ENCODE measurements around the gene LDLRAD4. TPM values are rescaled to one million over a fixed set of nuclear protein-coding genes. Genes with fewer than 3 reads are reported as not detected.

LDLRAD4 gene
- total RNA-seq, 1 donor: under 0.01 TPM

- Histone ChIP-seq H3K4me2 (ENCODE audit: insufficient read depth, low read length) (no peak overlapping the region), H3K27me3 (ENCODE audit: insufficient read depth, low read length) (peaks cover 8% of the 10 kb centered on the region), H4K20me1 (ENCODE audit: insufficient read depth, low read length) (no peaks in the 10 kb centered on the region), H3K4me3 (ENCODE audit: insufficient read depth, low read length) (no peak overlapping the region), H3K4me1 (ENCODE audit: insufficient read depth, low read length) (no peaks in the 10 kb centered on the region), H2AFZ (ENCODE audit: low read length) (no peak overlapping the region), H3K27ac (ENCODE audit: low read depth, low read length) (no peak overlapping the region), H3K9me3 (ENCODE audit: low read depth, low read length) (no peaks in the 10 kb centered on the region), H3K36me3 (ENCODE audit: insufficient read depth, low read length) (no peaks in the 10 kb centered on the region), H3K79me2 (ENCODE audit: insufficient read depth, low read length) (no peaks in the 10 kb centered on the region)
- TF ChIP-seq, protein P1, sequence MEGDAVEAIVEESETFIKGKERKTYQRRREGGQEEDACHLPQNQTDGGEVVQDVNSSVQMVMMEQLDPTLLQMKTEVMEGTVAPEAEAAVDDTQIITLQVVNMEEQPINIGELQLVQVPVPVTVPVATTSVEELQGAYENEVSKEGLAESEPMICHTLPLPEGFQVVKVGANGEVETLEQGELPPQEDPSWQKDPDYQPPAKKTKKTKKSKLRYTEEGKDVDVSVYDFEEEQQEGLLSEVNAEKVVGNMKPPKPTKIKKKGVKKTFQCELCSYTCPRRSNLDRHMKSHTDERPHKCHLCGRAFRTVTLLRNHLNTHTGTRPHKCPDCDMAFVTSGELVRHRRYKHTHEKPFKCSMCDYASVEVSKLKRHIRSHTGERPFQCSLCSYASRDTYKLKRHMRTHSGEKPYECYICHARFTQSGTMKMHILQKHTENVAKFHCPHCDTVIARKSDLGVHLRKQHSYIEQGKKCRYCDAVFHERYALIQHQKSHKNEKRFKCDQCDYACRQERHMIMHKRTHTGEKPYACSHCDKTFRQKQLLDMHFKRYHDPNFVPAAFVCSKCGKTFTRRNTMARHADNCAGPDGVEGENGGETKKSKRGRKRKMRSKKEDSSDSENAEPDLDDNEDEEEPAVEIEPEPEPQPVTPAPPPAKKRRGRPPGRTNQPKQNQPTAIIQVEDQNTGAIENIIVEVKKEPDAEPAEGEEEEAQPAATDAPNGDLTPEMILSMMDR (IDR thresholded peaks at IDR 0.05; ENCODE audit: extremely low read depth, low read depth, low read length): no peak
- peak; percentile 42 for DNase-seq (ENCODE audit: insufficient read length, low spot score, missing footprints)
Measured at GRCh38 chr18:13176847-13177246, 41.7 kb upstream of the LDLRAD4 start.

DNA sequence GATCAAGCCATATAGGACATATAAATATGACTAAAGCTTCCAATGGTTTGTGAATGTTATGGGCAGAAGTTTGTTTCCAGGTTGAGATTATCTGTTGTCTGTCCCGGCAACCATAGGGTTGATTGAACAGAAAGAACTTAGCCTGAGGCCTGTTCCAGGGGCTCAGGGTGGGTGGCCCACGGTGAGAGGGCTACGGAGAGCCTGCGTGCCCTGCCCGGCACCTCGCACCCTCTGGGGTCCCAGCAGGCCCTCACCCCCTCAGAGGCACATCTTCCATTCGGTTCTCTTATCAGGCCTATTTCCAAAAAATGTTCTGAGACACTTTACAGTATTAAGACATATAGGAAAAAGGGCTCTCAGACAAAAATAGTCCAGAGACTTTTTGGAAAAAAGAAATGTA is 40.4 kb upstream of the LDLRAD4 start:
- Histone ChIP-seq H2AFZ (ENCODE audit: low read length) (no peak overlapping the region), H3K4me2 (ENCODE audit: insufficient read depth, low read length) (no peak overlapping the region), H3K4me1 (ENCODE audit: insufficient read depth, low read length) (no peaks in the 10 kb centered on the region), H3K27ac (ENCODE audit: low read depth, low read length) (no peak overlapping the region), H3K79me2 (ENCODE audit: insufficient read depth, low read length) (no peaks in the 10 kb centered on the region), H4K20me1 (ENCODE audit: insufficient read depth, low read length) (no peaks in the 10 kb centered on the region), H3K36me3 (ENCODE audit: insufficient read depth, low read length) (no peaks in the 10 kb centered on the region), H3K9me3 (ENCODE audit: low read depth, low read length) (no peaks in the 10 kb centered on the region), H3K4me3 (ENCODE audit: insufficient read depth, low read length) (no peak overlapping the region), H3K27me3 (ENCODE audit: insufficient read depth, low read length) (peaks cover 11% of the 10 kb centered on the region)
- DNase-seq (ENCODE audit: insufficient read length, low spot score, missing footprints): peak; percentile 49
- TF ChIP-seq, protein P1 (IDR thresholded peaks at IDR 0.05; ENCODE audit: extremely low read depth, low read depth, low read length): no peak

- Histone ChIP-seq H3K4me3 (ENCODE audit: insufficient read depth, low read length) (no peak overlapping the region), H3K27me3 (ENCODE audit: insufficient read depth, low read length) (peaks cover 11% of the 10 kb centered on the region), H3K4me2 (ENCODE audit: insufficient read depth, low read length) (no peak overlapping the region), H3K36me3 (ENCODE audit: insufficient read depth, low read length) (no peaks in the 10 kb centered on the region), H3K27ac (ENCODE audit: low read depth, low read length) (no peak overlapping the region), H2AFZ (ENCODE audit: low read length) (no peak overlapping the region), H4K20me1 (ENCODE audit: insufficient read depth, low read length) (no peaks in the 10 kb centered on the region), H3K9me3 (ENCODE audit: low read depth, low read length) (no peaks in the 10 kb centered on the region), H3K4me1 (ENCODE audit: insufficient read depth, low read length) (no peaks in the 10 kb centered on the region), H3K79me2 (ENCODE audit: insufficient read depth, low read length) (no peaks in the 10 kb centered on the region)
- no peak for DNase-seq (ENCODE audit: insufficient read length, low spot score, missing footprints)
- TF ChIP-seq, protein P1 (IDR thresholded peaks at IDR 0.05; ENCODE audit: extremely low read depth, low read depth, low read length): no peak
Measured at GRCh38 chr18:13178976-13179375, 39.6 kb upstream of the LDLRAD4 start.

DNA sequence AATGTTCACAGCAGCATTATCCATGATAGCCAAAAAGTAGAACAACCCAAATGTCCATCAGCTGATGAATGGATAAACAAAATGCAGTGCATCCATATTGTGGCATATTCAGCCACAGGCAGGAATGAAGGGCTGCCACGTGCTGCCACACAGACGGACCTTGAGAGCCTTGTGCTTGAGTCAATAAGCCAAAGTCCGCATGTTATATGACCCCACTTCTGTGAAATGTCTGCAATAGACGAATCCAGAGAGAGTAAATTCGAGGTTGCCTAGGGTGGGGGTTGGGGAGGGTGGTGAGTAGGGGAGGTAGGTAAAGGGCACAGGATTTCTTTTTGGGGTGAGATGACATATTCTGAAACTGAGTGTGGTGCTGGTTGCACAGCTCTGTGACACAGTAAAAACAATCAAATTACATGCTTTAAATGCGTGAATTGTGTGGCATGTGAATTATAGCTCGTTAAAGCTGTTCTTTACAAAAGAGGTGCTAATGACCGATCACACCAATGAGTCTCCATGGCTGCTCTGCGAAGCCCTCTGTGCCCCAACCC is 38.9 kb upstream of the LDLRAD4 start:
- DNase-seq (ENCODE audit: insufficient read length, low spot score, missing footprints): no peak
- Histone ChIP-seq H3K27ac (ENCODE audit: low read depth, low read length) (no peak overlapping the region), H3K79me2 (ENCODE audit: insufficient read depth, low read length) (no peaks in the 10 kb centered on the region), H3K4me2 (ENCODE audit: insufficient read depth, low read length) (no peak overlapping the region), H2AFZ (ENCODE audit: low read length) (no peak overlapping the region), H3K27me3 (ENCODE audit: insufficient read depth, low read length) (peaks cover 11% of the 10 kb centered on the region), H3K9me3 (ENCODE audit: low read depth, low read length) (no peaks in the 10 kb centered on the region), H3K36me3 (ENCODE audit: insufficient read depth, low read length) (no peaks in the 10 kb centered on the region), H3K4me3 (ENCODE audit: insufficient read depth, low read length) (no peak overlapping the region), H4K20me1 (ENCODE audit: insufficient read depth, low read length) (no peaks in the 10 kb centered on the region), H3K4me1 (ENCODE audit: insufficient read depth, low read length) (no peaks in the 10 kb centered on the region)
- TF ChIP-seq, protein P1 (IDR thresholded peaks at IDR 0.05; ENCODE audit: extremely low read depth, low read depth, low read length): no peak
